Retinal pigment epithelial cell (primary cell): Measurements from ENCODE around the gene ETFDH.
"Not testable (repeated sequence)": the region's sequence is repeated elsewhere in the genome, so short reads cannot be mapped to it uniquely, and the experiment has no call there.

Experiments used
- DNase-seq: peaks from one replicate; pipeline ENCODE4 v3.0.0-alpha.2; 2010; ENCODE audit warnings: low read depth
- H3K4me3 ChIP-seq: 2 replicates; pipeline ENCODE4 v1.5.1; 2011; ENCODE audit warnings: mild to moderate bottlenecking, low read length, control low read depth, moderate library complexity
- CTCF ChIP-seq: conservative IDR thresholded peaks from 2 replicates; pipeline ENCODE4 v1.5.1; 2011; ENCODE audit warnings: low read depth, low read length, control low read depth, inconsistent platforms

The ETFDH gene

GRCh38 chr4:158644760-158645159, 27.3 kb upstream of the ETFDH start:
- H3K4me3 ChIP-seq: no peak overlapping the region
- no peak for TF ChIP-seq CTCF
- no peak for DNase-seq

DNA sequence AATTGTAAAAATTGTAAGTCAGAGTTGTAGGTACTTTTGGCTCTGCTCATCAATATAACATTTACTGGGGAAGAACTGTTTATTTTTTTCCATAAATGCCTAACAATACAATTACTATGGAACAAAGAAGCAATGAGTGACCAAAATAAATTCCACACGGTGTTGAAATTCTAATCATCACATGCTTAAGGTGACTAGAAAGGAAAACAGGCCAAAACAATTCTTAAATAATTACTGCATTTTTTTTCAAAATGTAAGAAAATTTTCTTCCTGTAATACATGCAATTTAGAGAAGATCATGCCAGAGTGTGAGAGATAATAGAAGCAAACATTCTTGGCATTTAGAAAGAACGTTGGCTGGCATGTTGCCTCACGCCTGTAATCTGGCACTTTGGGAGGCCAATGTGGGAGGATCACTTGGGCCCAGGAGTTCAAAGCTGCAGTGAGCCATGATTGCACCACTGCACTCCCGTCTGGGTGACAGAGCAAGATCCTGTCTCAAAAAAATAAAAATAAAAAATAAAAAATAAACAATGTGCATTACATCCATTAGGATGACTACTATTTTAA, 22.9 kb upstream of the ETFDH start:
- TF ChIP-seq CTCF: no peak
- no peak overlapping the region for H3K4me3 ChIP-seq
- DNase-seq: no peak

GRCh38 chr4:158652920-158653319, 19.2 kb upstream of the ETFDH start:
- H3K4me3 ChIP-seq: no peak overlapping the region
- DNase-seq: no peak
- no peak for TF ChIP-seq CTCF

GRCh38 chr4:158656439-158656838, 15.7 kb upstream of the ETFDH start:
- TF ChIP-seq CTCF: no peak
- H3K4me3 ChIP-seq: no peak overlapping the region
- no peak for DNase-seq

GRCh38 chr4:158657291-158657690, 14.8 kb upstream of the ETFDH start:
- no peak for TF ChIP-seq CTCF
- no peak for DNase-seq
- H3K4me3 ChIP-seq: no peak overlapping the region

- H3K4me3 ChIP-seq, DNase-seq: not testable (repeated sequence)
These were observed 8.8 kb upstream of the ETFDH start for GRCh38 chr4:158663255-158663654.

DNA sequence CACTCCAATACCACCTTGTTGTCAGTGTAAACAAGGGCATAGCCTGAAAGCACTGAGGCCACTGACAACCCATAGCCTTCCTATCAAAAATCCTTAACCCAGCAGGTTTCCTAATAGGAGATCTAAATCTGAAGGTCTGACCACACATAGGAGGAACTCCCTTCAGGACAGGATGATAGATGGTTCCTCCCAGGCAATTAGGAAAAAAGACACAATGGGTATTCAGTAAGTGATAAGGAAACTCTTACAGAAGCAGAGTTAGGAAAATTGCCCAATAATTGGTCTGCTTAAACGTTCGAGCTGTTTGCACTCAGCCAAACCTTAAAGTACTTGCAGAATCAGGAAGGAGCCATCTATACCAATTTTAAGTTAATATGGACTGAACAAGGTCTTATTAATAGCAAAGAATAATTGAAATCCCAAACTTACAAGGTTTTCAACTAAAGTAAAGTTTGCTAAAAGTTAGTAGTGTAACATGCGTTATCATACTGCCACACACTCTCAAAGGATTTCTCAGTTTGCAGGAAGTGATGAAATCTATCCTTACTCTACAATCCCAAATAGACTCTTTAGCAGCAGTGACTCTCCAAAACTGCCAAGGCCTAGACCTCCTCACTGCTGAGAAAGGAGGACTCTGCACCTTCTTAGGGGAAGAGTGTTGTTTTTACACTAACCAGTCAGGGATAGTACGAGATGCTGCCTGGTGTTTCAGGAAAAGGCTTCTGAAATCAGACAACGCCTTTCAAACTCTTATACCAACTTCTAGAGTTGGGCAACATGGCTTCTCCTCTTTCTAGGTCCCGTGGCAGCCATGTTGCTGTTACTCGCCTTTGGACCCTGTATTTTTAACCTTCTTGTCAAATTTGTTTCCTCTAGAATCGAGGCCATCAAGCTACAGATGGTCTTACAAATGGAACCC, 8.1 kb upstream of the ETFDH start:
- H3K4me3 ChIP-seq, DNase-seq: not testable (repeated sequence)

GRCh38 chr4:158664806-158665205, 7.3 kb upstream of the ETFDH start:
- no peak for TF ChIP-seq CTCF
- no peak for DNase-seq
- no peak overlapping the region for H3K4me3 ChIP-seq
